HepG2 (cell line): Measurements from ENCODE around the gene TANGO2. TPM values are rescaled to one million over a fixed set of nuclear protein-coding genes. Genes with fewer than 3 reads are reported as not detected.
A peak's percentile ranks its signal among the peaks of the same experiment; 100 is the strongest.

Source experiments
- AGO2 ChIP-seq: fragments of 200-400 bp; formaldehyde crosslinking; optimal IDR thresholded peaks from 2 replicates; pipeline ENCODE3; 2017; ENCODE audit warnings: mild to moderate bottlenecking, low read depth, low read length, moderate library complexity
- CBX1 ChIP-seq: IDR thresholded peaks from one replicate; pipeline ENCODE4 v1.6.1; 2016; ENCODE audit warnings: antibody characterized with exemption, low read depth
- CREBL2 ChIP-seq: sonication (generic); formaldehyde crosslinking; IDR thresholded peaks from 2 replicates; pipeline ENCODE4 v1.8.1; 2023; ENCODE audit warnings: missing genetic modification reagents, mild to moderate bottlenecking, borderline replicate concordance
- CSRNP2 ChIP-seq: sonication (generic); formaldehyde crosslinking; conservative IDR thresholded peaks from 2 replicates; pipeline ENCODE4 v1.8.0; 2022; ENCODE audit warnings: low read depth, missing genetic modification reagents
- FOXK2 ChIP-seq: fragments of 450-650 bp; IDR thresholded peaks from 2 replicates; pipeline ENCODE4 v1.6.1; 2016
- GLI4 ChIP-seq: sonication (generic); formaldehyde crosslinking; IDR thresholded peaks from 2 replicates; pipeline ENCODE4 v1.5.1; 2020; ENCODE audit warnings: missing genetic modification reagents, mild to moderate bottlenecking, moderate library complexity, borderline replicate concordance
- HHEX ChIP-seq: IDR thresholded peaks from 2 replicates; pipeline ENCODE4 v1.6.1; 2016; ENCODE audit warnings: control low read depth
- HIC2 ChIP-seq: sonication (generic); formaldehyde crosslinking; IDR thresholded peaks from 2 replicates; pipeline ENCODE4 v1.9.0; 2022; ENCODE audit warnings: low read depth, missing genetic modification reagents
- IKZF4 ChIP-seq: sonication (generic); formaldehyde crosslinking; IDR thresholded peaks from 2 replicates; pipeline ENCODE4 v1.5.1; 2020; ENCODE audit warnings: borderline replicate concordance, mild to moderate bottlenecking, low read depth, missing genetic modification reagents; ENCODE audit errors: not compliant biosample characterization
- IRF2 ChIP-seq: IDR thresholded peaks from 2 replicates; pipeline ENCODE4 v1.6.1; 2018; ENCODE audit warnings: missing genetic modification reagents, missing compliant biosample characterization
- JARID2 ChIP-seq: sonication (generic); formaldehyde crosslinking; IDR thresholded peaks from 2 replicates; pipeline ENCODE4 v1.8.1; 2023; ENCODE audit warnings: missing genetic modification reagents, inconsistent platforms; ENCODE audit not compliant: insufficient replicate concordance
- KLF11 ChIP-seq: IDR thresholded peaks from 2 replicates; pipeline ENCODE4 v1.6.1; 2016; ENCODE audit warnings: missing compliant biosample characterization
- KLF12 ChIP-seq: sonication (generic); formaldehyde crosslinking; IDR thresholded peaks from 2 replicates; pipeline ENCODE4 v1.4.0; 2020; ENCODE audit warnings: missing genetic modification reagents, borderline replicate concordance
- MBD4 ChIP-seq: IDR thresholded peaks from 2 replicates; pipeline ENCODE4 v1.6.1; 2012; ENCODE audit warnings: low read length, inconsistent platforms, borderline replicate concordance
- MBNL3 ChIP-seq: fragments of 250-450 bp; sonication (Bioruptor Pico); conservative IDR thresholded peaks from 2 replicates; pipeline ENCODE4 v1.8.0; 2022; ENCODE audit warnings: mild to moderate bottlenecking, inconsistent platforms
- MLLT10 ChIP-seq: sonication (generic); formaldehyde crosslinking; IDR thresholded peaks from 2 replicates; pipeline ENCODE4 v1.4.0; 2020; ENCODE audit warnings: missing genetic modification reagents
- PAWR ChIP-seq: sonication (generic); formaldehyde crosslinking; IDR thresholded peaks from 2 replicates; pipeline ENCODE4 v1.4.0; 2020; ENCODE audit warnings: missing genetic modification reagents, mild to moderate bottlenecking, borderline replicate concordance
- RELA ChIP-seq: sonication (generic); formaldehyde crosslinking; IDR thresholded peaks from 2 replicates; pipeline ENCODE4 v1.4.0; 2020; ENCODE audit warnings: missing genetic modification reagents
- SRSF1 ChIP-seq: fragments of 200-400 bp; formaldehyde crosslinking; optimal IDR thresholded peaks from 2 replicates; pipeline ENCODE3; 2017; ENCODE audit warnings: mild to moderate bottlenecking, low read depth, low read length, moderate library complexity
- TAF1 ChIP-seq: sonication (generic); formaldehyde crosslinking; IDR thresholded peaks from 2 replicates; pipeline ENCODE4 v1.4.0; 2020; ENCODE audit warnings: missing genetic modification reagents
- ZFY ChIP-seq: sonication (generic); formaldehyde crosslinking; IDR thresholded peaks from 2 replicates; pipeline ENCODE4 v1.4.0; 2020; ENCODE audit warnings: missing genetic modification reagents
- ZNF180 ChIP-seq: sonication (generic); formaldehyde crosslinking; IDR thresholded peaks from 2 replicates; pipeline ENCODE4 v1.4.0; 2020; ENCODE audit warnings: low read depth, missing genetic modification reagents, borderline replicate concordance
- ZNF484 ChIP-seq: sonication (generic); formaldehyde crosslinking; IDR thresholded peaks from 2 replicates; pipeline ENCODE4 v1.5.1; 2020; ENCODE audit warnings: mild to moderate bottlenecking, low read depth, missing genetic modification reagents, borderline replicate concordance
- ZNF607 ChIP-seq: sonication (generic); formaldehyde crosslinking; IDR thresholded peaks from 2 replicates; pipeline ENCODE4 v1.5.1; 2020; ENCODE audit warnings: missing genetic modification reagents, mild to moderate bottlenecking, borderline replicate concordance
- ZNF672 ChIP-seq: sonication (generic); formaldehyde crosslinking; IDR thresholded peaks from 2 replicates; pipeline ENCODE4 v1.8.1; 2022; ENCODE audit warnings: missing genetic modification reagents
- polyA plus RNA-seq, 8 experiments: library from polyadenylated mRNA; depleted of rRNA in 3 of 8; stranded (reverse) in 7 of 8; unstranded in 1 of 8; fragments of >200 nt; fragmentation: Illumina TruSeq in 4 of 8; extraction: Trizol in 4 of 8; gene quantifications; 2 replicates each; pipeline versions ENCODE4 v1.2.1 to v1.2.3, GENCODE V29; 2011 to 2016; ENCODE audit warnings: low read depth in 4 of 8, missing spikeins in 1 of 8, mixed read lengths in 1 of 8; ENCODE audit not compliant: insufficient read depth in 1 of 8
- total RNA-seq, 5 experiments: library from RNA; depleted of rRNA; stranded (reverse); fragments of >200 nt; fragmentation: Illumina TruSeq; extraction: Trizol; gene quantifications; 2 replicates each; pipeline ENCODE4 v1.2.3, GENCODE V29; 2016; ENCODE audit warnings: low read depth in 1 of 5
- TF ChIP-seq, protein P1 (sequence below): IDR thresholded peaks from 2 replicates; pipeline ENCODE4 v1.6.1; 2012; ENCODE audit warnings: low read depth, low read length, improper control_type of control experiment

TANGO2 gene
- total and polyA plus RNA-seq, 2 of the 13 experiments (the other 11 are each of a cell fraction or from before 2014, with no cell fraction given) = 12.9 to 14.8 TPM

DNA sequence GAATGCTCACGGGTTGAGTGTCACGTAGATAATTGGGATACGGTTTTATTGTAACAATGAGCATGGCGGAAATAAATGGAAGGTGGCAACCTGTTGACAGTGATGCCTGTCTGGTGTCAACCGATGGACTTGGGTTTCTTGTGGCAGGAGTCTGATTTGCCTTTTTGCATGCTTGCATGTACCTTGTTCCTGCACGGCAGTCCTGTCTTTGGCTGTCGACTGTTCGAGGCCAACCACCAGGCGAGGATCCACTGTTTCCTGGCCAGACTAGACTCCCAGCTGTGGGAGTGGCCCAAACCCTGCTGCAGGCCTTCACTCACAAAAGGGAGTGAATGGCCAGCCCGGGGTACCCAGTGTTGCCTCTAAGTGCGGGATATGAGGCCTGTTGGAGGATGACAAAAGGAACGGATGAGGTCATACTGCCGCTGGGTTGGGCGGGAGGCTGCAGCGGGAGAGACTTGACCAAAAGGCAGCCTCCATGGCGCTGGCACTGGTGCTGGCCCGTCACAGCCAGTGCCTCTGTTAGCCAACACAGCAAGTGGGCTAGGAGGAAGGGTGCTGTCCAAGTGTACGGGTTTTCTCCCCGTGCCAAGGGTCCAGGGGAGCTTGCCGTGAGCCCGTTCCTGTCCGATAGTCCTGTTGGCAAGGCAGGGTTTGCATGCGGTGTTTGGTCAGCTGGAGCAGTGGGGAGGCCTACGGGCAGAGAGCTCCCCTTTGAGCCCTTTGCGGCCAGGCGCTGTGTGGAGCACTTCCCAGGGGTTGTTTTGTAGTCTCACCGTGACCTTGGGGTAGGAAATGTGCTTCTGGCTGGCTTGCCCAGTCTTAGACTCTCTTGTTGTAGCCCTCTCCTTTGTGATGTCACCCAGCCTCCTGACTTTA, 60.1 kb downstream of the TANGO2 start (continued):
- TF ChIP-seq IKZF4 (CRISPR knock-in tag) (no peak), PAWR (CRISPR knock-in tag) (no peak), FOXK2 (no peak), CBX1 (no peak), GLI4 (CRISPR knock-in tag) (no peak), CREBL2 (CRISPR knock-in tag) (no peak), JARID2 (CRISPR knock-in tag) (no peak), AGO2 (peak; percentile 71), ZFY (peak; percentile 64), TAF1 (CRISPR knock-in tag) (peak; percentile 7; the same call in 1 of the 2 replicates), MLLT10 (CRISPR knock-in tag) (no peak), RELA (no peak), SRSF1 (no peak), IRF2 (CRISPR knock-in tag) (peak; percentile 24; the same call in 1 of the 2 replicates), ZNF607 (CRISPR knock-in tag) (0 out of 2 replicates have a peak, but pooled peaks have one; percentile 15), KLF12 (CRISPR knock-in tag) (0 out of 2 replicates have a peak, but pooled peaks have one; percentile 11), ZNF672 (CRISPR knock-in tag) (no peak), MBNL3 (CRISPR knock-in tag) (no peak), ZNF180 (CRISPR knock-in tag) (no peak), ZNF484 (CRISPR knock-in tag) (no peak), HHEX (CRISPR knock-in tag) (no peak), KLF11 (CRISPR knock-in tag) (no peak), CSRNP2 (CRISPR knock-in tag) (no peak), HIC2 (CRISPR knock-in tag) (0 out of 2 replicates have a peak, but pooled peaks have one; percentile 36), MBD4 (no peak)
- TF ChIP-seq, protein P1, sequence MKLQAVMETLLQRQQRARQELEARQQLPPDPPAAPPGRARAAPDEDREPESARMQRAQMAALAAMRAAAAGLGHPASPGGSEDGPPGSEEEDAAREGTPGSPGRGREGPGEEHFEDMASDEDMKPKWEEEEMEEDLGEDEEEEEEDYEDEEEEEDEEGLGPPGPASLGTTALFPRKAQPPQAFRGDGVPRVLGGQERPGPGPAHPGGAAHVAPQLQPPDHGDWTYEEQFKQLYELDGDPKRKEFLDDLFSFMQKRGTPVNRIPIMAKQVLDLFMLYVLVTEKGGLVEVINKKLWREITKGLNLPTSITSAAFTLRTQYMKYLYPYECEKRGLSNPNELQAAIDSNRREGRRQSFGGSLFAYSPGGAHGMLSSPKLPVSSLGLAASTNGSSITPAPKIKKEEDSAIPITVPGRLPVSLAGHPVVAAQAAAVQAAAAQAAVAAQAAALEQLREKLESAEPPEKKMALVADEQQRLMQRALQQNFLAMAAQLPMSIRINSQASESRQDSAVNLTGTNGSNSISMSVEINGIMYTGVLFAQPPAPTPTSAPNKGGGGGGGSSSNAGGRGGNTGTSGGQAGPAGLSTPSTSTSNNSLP = no peak
